ENCODE measurements around the gene RAPSN.
A peak's percentile ranks its signal among the peaks of the same experiment; 100 is the strongest.

Gene RAPSN

DNA sequence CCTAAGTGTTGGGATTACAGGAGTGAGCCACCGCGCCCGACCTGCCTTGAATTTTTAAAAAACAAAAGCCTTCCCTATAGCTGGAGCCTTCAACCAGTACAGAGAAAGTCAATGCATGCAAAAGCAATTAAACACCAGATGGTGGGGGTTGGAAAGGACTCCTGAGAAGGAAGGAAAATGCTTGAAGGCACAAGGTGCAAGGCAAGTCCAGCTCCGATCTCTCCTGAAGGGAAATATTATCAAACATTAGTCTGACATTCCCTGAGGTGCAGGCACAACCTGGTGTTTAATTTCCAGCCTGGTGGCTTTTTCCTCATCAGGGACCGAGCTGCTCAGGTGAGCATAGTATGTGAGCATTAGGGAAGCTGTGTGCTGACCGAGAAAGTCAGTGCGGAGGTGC is 12.9 kb upstream of the RAPSN start:
- no peak for DNase-seq

DNA sequence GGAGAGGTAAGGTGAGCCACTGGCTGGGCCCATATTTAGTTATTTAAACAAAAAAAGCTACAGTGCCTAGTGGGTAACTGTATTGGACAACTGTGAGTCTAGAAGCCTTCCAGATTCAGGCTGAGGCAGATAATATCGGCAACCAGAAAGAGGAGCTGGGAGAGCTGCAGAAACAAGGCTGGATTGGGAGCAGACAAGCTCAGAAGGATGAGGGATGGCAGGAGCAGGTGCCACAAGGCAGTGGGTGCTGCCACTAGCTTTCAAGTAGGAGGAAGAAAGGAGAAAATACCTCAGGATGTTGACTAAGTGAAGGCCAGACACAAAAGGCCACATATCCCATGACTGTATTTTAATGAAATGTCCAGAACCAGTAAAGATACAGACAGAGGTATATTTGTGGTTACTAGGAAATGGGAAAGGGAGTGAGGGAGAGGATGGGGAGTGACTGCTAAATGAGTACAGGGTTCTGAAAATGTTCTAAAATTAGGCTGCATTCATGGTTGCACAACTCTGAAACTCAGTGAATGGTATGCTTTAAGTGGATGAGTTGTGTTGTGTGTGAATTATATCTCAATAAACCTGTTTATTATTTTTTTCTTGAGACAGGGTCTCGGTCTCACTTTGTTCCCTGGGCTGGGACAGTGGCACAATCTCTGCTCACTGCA is 11.8 kb upstream of the RAPSN start:
- DNase-seq: no peak

DNA sequence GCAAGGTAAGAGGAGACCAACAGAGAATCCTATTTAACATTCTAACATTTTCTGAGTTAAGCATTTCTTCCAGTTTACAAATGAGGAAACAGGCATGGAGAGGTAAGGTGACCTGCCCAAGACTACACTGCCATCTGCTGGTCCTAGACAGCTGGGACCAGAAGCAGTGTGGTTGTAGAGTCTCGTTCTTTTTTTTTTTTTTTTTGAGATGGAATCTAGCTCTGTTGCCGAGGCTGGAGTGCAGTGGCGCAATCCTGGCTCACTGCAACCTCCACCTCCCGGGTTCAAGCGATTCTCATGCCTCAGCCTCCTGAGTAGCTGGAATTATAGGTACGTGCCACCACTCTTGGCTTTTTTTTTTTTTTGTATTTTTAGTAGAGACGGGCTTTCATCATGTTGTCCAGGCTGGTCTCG is 5.3 kb upstream of the RAPSN start:
- DNase-seq: peak; percentile 69

DNA sequence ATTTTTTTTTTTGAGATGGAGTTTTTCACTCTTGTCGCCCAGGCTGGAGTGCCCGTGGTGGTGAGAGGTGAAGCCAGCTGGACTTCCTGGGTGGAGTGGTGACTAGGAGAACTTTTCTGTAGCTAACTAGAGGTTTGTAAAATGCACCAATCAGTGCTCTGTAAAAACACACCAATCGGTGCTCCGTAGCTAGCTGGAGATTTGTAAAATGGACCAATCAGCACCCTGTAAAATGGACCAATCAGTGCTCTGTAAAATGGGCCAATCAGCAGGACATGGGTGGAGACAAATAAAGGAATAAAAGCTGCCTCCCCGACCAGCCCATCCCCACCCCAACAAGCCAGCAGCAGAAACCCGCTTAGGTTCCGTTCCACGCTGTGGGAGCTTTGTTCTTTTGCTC is 4.4 kb upstream of the RAPSN start:
- DNase-seq: no peak

DNA sequence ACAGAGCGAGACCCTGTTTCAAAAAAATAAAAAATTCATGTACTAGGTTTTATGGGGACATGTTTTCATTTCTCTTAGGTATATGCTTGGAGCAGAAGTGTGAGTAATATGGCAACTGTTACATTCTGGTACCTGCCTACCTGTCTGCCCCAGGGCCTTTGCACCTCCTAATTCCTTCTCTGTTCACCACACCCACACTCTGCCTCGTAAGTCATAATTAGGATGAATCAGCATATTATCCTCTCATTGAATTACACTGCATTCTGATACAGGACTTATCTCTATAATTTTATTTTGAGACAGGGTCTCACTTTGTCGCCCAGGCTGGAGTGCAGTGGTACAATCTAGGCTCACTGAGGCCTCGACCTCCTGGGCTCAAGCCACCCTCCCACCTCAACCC is 3.1 kb upstream of the RAPSN start:
- DNase-seq: no peak

DNA sequence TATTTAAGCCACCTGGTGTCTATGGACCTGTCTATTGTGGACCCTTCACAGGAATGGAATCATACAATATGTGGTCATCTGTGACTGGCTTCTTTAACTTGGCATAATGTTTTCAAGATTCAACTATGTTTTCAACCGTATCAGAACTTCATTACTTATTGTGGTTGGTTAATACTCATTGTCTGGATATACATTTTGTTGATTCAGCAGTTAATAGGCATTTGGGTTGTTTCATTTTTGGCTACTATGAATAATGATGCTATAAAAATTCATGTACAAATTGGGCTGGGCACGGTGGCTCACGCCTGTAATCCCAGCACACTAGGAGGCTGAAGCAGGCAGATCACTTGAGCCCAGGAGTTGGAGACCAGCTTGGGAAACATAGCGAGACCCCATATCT is 2.5 kb upstream of the RAPSN start:
- DNase-seq: no peak

DNA sequence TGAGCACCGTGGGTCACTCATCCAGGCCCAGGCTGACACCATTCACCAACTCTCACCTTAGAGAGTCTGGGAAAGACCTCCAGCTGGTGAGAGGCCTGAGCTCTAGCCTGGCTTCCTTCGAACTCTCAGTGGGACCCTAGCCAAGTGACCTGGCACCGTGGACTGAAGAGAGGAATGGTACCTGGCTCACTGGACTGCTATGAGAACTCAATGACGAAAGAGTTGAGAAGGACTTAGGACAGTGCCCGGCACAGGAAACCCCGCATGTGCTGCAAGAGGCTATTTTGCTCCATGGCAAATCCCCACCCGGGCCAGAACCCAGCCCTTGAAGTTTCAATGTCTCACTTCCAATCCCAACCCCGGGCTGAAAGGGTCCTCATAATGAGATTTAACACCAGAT is 605 bp upstream of the RAPSN start:
- DNase-seq: no peak

DNA sequence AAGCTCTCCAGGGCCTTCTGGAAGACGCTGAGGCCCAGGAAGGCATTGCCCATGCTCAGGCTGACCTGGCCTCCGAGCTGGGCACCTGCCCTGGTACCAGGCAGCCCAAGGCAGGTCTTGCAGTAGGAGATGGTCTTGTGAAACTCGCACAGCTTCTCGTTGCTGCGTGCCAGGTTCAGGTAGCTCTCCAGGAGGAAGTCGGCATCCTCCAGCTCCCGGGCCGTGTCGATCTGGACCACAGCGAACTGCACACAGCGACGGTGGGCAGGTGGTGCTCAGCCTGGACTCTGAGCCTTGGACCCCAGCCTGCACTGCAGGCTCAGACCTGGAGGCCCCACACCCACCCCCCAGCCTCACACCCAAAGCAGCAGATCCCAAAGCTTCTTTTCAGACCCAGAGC is 1.0 kb downstream of the RAPSN start:
- DNase-seq: no peak

DNA sequence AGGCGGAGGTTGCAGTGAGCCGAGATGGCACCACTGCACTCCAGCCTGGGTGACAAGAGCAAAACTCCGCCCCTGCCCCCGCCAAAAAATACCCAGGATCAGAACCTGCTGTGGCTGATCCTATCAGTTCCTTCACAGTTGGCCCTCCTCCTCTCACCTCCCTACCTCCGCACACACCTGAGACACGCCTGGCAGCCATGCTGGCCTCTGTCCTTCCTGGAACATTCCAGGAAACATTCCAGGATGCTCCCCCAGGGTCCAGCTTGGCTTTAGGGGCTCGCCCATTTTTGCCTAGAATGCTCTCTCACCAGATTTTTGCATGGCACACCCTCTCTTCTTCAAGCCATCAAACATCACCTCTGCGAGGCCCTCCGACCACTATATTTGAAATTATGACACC is 2.1 kb downstream of the RAPSN start:
- no peak for DNase-seq

DNA sequence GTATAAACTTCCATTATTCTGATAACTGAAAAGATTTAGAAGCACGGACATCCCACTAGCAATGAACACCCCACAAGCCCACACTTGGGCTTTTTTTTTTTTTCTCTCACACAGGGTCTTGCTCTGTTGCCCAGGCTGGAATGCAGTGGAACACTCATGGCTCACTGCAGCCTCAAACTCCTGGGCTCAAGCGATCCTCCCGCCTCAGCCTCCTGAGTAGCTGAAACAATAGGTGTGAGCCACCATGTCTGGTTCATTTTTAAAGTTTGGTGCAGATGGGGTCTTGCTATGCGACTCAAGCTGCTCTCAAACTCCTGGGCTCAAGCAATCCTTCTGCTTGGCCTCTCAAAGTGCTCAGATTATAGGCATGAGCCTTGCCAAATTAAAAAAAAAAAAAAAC is 3.1 kb downstream of the RAPSN start:
- DNase-seq: no peak

DNA sequence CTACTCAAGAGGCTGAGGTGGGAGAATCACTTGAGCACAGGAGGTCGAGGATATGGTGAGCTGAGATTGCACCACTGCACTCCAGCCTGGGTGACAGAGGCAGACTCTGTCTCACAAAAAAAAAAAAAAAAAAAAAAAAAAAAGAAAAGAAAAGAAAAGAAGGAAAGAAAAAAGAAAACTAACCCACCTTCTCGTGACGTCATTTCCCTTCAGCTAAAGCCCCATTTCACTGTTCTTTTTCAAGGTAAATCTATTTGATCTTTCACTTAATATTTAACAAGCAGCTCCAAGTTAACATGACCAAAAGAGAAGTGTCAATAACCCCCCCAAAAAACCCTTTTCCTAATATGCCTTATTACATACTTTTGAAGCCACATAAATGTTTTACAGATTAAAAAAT is 5.1 kb downstream of the RAPSN start:
- DNase-seq: no peak

DNA sequence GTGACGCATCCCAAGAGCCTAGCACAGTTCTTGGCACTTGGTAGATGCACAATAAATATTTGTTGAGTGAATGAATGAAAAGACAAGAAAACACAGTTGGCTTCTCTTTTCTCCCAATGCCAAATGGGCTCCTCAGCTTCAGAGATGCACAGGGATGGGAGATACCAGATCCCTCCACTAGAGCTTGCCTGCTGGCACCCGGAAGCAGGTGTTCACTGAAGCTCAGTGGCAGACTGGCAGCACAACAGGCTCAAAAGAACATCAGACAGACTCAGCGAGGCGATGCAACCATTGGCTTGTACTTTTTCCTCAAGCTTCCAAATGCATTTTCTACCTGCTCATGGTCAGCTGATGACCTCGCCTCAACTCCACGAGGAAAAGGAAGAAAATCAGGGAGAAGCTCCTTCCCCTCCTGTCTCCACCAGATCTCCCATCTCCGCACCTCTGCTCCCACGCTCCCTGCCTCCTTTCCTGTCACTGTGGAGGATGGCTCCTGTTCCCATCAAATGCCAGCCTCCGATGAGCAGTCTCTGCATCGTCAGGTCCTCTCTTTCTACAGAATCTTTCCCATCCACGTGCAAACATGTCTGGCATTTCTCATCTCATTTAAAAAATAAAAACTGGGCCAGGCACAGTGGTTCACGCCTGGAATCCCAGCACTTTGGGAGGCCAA is 5.8 kb downstream of the RAPSN start:
- DNase-seq: no peak

DNA sequence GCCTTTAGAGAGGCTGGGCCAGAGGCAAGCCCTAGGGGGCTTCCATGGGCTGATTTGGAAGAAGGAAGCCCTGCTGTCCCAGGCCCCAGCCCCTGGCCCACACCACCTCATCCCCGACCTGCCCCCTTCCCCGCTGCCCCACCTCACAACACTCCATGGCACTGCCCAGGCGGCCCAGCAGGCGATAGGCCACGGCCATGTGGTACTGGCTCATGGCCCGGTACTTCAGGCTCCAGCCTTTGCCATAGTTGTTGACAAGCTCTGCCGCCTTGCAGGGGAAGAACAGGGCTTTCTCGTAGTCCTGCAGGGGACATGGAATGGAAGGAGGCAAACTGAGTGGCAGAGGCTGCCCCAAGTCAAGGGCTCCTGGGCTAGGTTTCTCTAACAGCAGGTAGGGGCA is 6.4 kb downstream of the RAPSN start:
- DNase-seq: no peak

DNA sequence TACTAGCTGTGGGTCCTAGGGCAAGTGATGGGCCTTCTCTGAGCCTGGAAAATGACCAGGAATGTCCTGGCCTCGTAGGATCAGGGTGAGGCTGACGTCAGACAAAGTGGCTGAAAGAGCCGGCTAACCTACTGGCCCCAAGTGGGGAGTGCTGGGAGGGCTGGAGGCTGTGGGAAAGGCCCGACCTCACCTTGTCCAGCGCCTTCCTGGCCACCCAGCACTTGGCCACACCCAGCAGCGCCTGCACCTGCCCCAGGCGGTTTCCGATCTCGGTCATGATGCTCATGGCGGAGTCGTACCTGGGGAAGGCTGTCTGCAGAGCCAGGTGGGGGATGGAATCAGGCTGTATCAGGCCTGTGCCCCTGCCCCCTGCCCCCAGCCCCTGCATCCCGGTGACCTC is 7.5 kb downstream of the RAPSN start:
- DNase-seq: no peak

DNA sequence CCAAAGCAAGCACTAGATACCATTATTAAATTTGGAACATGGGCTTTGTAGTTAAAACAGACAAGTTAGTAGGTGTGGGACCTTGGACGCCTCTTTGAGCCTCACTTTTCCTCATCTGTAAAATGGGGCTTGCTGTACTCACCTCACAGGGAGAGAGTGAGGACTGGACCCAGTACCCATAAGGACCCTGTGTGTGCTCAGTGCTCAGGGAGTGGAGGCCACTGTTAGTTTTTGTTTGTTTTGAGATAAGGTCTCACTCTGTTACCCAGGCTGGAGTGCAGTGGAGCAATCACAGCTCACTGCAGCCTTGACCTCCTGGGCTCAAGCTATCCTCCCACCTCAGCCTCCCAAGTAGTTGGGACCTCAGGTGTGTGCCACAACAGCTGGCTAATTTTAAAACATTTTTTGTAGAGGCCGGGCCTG is 8.9 kb downstream of the RAPSN start:
- no peak for DNase-seq

DNA sequence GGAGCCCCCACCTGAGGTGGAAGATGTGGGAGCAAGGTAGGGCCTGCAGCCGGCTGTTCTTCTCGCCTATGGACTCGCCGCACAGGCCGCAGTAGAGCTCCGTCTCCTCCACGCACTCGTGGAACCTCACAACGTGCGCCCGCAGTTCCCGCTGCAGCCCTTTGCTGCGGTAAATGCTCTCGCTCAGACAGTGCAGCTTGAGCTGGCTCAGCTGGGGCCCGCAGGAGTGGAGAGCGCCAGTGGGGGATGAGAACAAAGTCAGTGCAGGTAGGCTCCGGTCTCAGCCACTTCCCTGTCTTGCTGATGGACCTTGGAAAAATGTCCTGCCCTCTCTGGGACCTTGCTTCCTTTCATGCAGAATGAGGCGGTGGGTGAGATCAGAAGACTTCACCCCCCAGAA is 10.2 kb downstream of the RAPSN start:
- DNase-seq: no peak

DNA sequence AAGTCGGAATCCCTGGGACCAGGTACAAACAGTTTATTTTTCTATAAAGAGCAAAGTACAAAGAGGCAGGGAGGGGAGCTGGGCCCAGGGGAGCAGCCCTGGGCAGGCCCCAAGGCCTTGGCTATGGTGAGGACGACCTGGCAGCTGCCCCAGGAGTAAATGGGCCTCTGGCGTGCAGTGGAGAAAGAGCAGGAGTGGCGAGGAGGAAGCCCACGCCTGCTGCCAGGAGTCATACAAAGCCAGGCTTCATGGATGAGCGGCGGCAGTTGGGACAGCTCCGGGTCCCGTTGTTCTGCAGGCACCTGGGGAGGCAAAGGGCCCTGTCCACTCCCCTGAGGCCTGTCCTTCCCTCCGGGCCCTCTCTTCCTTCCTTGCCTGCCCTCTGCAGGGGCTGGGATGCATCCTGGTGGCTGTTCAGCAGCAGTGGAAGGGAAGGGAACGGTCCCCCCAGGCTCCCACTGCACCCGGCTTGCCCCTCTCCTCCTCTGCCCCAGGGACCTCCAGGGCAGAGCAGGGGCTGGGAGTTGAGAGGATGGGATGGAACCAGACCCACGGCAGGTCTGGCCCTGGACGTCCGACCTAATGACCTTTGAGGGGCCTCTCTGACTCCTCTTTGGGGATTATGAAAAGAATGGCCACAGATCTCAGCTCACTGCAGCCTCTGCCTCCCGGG is 11.1 kb downstream of the RAPSN start:
- no peak for DNase-seq

DNA sequence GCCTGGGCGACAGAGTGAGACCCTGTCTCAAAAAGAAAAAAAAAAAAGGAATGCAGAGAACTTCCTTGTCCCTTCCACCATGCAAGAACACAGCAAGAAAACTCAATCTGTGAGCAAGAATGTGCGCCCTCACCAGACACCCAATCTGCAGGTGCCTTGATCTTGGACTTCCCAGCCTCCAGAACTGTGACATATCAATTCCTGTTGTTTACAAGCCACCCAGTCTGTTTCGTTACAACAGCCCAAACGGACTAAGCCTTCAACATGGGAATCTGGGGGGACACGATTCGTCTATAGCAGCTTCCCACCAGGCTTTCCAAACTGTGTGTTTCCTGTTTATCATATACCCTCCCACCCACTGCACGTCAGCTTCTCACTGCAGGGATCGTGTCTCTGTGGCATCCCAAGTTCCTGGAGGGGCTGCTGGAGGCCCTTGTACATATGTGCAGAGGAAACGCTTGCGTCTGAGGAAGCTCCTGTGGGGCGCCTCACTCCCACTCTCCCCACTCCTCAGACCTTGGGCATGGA is 11.7 kb downstream of the RAPSN start:
- no peak for DNase-seq

DNA sequence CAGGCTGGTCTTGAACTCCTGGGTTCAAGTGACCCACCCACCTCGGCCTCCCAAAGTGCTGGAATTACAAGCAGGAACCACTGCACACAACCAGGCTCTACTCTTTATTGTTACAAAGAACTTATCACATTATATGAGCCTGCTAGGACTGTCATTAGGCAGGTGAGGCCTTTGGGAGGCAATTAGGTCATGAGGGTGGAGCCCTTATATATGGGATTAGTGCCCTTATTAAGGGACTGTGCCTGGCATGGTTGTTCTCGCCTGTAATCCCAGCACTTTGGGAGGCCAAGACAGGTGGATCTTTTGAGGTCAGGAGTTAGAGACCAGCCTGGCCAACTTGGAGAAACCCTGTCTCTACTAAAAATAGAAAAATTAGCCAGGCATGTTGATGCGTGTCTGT is 12.2 kb downstream of the RAPSN start:
- no peak for DNase-seq

DNA sequence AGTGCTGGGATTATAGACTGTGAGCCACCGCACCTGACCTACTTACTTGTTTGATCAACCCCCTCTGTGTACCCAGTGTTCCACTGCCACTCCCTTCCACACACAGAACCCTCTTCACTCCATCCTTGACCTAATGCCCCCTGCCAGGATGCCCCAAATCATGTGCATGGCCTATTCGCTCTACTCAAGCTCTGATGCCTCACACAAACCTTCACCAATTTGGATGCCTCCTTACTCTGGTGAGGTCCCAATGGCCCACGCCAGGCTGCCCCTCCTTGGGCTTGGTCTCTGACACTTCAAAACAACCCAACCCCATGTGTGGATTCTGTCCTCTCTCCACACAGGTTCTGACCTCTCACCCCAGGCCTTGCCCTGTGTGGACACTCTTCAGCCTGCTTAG is 13.2 kb downstream of the RAPSN start:
- no peak for DNase-seq

DNA sequence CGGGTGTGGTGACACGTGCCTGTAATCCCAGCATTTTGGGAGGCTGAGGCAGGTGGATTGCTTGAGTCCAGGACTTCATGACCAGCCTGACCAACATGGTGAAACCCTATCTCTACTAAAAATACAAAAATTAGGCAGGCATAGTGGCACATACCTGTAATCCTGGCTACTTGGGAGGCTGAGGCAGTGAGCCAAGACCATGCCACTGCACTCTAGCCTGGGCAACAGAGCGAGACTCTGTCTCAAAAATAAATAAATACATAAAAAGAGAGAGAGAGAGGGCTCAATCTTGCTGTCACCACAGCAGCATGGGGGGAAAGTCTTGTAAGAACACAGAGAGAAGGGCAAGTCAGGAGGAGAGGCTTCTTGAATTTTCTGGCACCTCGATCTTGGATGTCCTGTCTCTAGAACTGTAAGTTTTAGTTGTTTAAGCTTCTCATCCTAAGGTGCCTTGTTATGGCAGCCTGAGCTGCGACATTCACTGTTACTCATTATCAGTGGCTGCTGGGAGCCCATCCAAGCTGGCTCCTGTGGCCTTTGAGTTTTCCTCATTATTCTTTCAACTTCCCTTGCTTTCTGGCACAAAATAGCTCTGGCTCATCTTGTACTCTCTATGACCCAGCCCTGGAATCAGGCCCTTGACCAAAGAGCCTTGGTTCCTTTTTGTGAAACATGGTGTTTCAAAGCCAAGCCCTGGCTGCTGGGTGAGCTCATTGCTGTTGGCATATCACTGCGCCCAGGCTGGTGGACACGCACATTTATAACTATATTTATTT is 14.7 kb downstream of the RAPSN start:
- DNase-seq: no peak

DNA sequence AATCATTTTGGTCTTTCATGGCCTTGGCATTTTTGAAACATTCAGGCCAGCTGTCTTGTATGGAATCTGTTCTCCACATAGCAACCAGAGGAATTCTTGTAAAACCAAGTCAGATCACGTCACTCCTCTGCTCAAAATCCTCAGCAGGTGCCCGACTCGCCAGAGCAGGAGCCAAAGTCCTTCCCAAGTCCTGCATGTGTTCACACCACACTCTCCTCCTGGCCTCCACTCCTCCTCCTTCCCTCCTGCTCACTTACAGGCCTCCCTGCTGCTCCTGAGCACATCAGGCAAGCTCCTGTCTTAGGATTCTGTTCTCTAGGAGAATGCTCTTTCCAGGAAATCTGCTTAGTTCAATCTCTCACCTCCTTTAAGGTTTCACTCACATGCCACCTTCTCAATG is 15.8 kb downstream of the RAPSN start:
- no peak for DNase-seq

DNA sequence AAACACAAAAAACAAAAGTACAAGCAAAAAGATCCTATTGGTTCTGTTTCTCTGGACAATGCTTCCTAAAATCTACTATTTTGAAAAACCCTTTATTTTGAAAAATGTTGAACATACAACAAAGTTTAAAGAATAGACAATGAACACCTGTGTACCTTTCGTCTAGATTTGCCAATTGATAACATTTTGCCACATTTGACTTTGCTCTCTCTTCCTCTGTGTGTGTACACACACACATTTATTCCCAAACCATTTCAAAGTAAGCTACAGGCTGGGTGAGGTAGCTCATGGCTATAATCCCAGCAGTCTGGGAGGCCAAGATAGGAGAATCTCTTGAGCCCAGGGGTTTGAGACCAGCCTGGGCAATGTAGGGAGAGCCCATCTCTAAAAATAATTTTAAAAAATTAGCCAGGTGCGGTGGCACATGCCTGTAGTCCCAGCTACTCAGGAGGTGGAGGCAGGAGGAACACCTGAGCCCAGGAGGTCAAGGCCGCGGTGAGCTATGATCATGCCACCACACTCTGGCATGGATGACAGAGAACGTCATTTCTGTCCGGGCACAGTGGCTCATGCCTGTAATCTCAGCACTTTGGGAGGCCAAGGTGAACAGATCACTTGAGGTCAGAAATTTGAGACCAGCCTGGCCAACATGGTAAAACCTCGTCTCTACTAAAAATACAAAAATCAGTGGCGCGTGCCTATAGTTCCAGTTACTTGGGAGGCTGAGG is 17.4 kb downstream of the RAPSN start:
- DNase-seq: no peak
